ENCODE measurements around the gene BRD7.
"Not testable (repeated sequence)": the region's sequence is repeated elsewhere in the genome, so short reads cannot be mapped to it uniquely, and the experiment has no call there.

BRD7 gene

DNA sequence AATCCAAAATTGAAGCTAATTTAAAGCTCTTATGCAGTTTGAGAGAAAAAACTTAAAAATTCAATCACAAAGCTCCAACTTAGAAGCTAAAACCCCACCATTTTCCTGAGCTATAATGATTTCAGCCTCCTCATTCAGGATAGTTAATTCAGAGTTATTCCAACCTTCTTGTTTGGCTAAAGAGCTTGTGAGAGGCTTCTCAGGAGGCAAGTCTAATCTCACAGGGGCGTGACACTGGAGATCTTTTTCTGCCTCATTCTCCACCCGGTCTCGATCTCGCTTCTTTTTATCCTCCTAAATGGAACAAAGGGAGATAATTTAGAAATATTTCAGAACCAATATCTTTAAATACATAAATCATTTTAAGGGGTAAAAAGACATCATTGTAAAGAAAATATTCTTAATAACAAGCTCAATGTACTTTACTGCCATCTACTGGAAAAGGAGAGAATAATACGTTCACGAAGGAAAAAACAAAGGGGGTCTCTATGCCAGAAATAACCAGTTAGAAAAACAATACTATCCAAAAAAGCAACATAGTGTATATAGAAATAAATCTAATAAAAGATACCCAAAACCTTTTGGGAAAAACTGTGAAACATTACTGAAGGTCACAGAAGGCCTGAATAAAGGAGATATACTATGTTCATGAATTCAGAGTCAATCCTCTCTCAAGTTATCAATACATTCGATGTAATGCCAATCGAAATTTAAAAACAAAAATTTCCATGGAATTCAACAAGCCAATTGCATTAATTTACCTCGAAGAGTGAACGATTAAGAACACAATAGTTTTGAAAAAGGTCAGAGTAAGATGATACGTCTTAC lies 13.9 kb downstream of the BRD7 start:
- DNase-seq: no peak

DNA sequence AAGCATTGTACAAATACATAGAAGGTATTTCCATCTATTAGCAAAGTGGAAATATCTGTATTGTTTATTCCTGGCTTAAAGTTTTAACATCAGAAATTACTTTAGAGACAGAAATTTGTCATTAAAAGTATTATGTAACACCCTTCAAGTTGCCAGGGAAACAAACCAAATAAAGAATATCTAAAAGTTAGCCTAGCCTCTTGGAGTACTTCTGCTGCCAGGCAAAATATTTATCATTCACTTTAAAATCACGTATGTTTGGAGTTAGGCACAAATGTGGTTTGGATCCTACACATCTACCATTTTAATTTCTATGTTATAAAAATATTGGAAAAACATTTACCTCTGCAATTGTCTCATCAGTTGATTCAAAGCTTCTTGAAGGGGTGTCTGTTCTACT lies 14.7 kb downstream of the BRD7 start:
- no peak for DNase-seq

DNA sequence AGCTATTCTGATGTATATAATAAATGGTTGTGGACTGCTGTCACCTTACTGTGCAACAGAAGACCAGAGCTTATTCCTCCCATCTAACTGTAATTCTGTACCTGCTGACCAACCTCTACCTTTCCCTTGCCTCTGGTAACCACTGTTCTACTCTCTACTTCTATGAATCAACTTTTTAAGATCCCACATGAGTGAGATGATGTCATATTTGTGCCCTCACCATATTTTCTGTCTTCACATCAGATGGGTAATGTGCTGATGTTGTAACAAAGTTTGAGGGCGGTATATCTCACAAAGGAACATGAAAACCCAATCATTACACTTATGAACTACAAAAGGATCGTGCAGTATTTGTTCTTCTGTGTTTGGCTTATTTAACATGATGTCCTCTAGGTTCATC lies 16.8 kb downstream of the BRD7 start:
- no peak for DNase-seq

DNA sequence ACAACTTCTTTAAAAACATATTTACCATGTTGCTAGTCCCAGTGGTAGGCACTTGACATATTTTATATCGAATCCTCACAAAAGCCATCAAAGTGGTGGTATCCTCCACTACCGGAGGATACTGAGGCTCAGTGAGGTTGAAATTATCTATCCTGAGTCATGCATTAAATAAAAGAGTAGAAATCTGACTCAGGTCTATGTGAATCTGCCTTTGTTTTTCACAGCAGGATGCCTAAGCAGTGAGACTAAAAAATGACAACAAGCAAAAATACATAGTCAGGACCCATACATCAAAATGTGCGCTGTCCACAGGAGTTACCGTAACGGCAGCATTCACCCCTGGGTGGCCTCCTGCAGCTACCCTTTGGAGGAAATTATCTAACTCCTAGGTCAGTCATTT lies 17.7 kb downstream of the BRD7 start:
- no peak for DNase-seq

DNA sequence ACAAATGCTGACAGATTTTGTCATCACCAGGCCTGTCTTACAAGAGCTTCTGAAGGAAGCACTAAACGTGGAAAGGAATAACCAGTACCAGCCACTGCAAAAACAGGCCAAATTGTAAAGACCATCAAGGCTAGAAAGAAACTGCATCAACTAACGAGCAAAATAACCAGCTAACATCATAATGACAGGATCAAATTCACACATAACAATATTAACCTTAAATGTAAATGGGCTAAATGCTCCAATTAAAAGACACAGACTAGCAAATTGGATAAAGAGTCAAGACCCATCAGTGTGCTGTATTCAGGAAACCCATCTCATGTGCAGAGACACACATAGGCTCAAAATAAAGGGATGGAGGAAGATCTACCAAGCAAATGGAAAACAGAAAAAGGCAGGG lies 23.6 kb downstream of the BRD7 start:
- not testable (repeated sequence) for DNase-seq

DNA sequence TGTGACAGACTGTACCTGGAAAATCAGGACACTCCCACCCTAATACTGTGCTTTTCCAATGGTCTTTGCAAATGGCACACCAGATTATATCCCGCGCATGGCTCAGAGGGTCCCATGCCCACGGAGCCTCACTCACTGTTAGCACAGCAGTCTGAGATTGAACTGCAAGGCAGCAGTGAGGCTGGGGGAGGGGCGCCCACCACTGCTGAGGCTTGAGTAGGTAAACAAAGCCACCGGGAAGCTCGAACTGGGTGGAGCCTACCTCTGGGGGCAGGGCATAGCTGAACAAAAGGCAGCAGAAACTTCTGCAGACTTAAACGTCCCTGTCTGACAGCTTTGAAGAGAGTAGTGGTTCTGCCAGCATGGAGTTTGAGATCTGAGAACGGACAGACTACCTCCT lies 25.2 kb downstream of the BRD7 start:
- DNase-seq: not testable (repeated sequence)

DNA sequence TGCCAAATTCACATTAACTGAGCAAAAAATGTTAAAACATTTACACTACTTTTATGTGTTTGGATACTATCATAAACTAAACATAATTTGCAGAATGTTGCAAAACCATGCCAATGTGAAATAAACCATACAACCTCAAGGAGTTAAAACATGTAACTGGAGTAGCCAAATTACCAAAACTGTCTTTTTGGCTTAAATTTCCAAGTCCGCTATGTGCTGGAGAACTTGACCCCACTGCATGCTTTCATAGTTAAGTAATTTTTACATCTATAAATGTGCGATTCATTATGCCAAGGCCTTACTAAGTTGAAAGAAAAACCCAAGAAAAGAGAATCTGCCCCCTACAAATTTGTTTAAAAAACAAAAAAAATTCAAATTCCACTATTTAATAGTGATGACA lies 28.2 kb downstream of the BRD7 start:
- no peak for DNase-seq

DNA sequence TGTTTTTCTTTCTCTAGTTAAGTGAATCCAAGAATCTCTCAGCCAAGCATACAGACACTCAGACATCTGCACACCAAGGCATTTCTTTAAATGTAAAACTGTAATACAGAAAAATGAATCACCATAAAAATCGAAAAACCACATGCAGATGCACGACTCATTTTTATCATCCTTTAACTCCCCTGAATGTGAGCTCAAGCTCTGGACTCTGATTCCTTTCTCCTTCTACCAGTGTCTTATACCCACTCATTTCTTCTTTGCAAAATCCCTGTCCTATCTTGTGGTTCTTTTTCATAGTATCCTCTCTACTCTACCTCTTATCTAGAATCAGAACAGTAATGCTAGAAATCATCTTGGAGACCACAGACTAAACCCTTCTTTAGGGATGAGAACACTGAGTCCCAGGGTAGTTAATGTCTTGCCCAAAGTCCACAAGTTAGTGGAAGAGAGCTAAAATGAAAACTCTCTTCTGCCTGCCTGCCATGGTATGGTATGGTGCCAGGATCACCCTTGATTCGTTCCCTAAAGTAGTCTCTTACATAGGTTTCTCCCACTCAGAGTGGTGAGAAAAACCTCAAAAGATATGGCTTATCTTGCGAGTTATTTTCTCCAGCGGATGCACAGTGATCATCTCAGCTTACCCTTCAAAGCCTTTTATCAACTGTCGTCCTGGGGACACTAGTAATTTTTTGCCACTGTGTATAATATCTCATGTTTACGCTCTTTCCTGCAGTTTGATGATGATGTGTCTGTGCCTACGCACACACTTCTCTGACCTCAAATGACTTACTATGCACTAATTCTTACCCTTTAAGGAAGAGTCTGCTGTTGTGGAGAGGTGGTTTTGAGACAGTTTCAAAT lies 30.2 kb downstream of the BRD7 start:
- DNase-seq: no peak

DNA sequence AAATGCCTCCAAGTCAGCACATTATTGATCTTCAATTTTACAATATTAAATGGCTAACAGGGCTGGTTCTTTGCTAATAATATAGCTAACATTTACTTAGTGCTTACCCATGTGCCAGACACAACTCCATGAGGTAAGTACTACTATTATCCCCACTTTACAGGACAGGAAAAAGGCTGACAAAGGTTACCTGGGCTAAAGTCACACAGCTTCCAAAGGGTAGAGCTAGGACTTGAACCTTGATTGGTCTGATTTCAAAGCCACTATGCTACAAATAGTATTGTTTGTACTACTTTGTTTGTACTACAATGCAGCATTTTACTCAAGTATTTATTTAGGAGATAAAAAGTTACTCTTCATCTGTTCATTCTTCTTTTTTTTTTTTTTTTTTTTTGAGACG lies 31.9 kb downstream of the BRD7 start:
- no peak for DNase-seq

DNA sequence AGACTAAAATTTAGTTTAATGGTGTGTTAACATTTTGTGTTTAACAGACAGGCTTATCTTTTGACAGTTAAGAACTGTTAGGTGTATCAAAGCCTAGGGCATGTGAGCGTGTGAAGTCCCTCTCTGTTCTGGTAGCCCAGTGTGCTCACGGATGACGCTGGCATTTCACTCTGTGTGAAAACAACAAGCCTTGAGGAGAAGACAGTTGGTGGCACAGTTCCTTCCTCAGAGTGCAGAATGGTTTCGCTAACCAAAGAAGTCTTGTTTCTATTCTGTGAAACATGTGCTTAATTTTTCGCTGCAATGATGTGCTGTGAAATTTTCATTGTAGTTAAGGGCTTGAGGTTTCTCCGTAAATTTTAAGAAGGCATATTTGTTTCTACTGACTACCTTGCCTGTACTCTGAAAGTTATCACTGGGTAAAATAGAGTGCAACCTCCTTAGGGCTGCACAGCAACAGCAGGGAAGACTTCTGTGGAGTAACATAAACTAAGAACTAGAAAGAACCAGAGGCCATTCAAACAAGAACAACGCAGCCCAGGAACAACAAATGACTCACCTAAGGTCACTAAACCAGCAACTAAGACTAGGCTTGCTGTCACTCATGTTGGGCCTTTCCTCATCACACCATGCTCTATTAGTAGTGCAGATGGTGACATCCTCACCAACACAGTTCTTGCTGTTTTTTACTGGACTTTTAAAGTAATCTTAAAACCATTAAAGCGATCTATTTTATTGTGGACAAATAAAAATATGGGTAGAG lies 33.4 kb downstream of the BRD7 start:
- no peak for DNase-seq

DNA sequence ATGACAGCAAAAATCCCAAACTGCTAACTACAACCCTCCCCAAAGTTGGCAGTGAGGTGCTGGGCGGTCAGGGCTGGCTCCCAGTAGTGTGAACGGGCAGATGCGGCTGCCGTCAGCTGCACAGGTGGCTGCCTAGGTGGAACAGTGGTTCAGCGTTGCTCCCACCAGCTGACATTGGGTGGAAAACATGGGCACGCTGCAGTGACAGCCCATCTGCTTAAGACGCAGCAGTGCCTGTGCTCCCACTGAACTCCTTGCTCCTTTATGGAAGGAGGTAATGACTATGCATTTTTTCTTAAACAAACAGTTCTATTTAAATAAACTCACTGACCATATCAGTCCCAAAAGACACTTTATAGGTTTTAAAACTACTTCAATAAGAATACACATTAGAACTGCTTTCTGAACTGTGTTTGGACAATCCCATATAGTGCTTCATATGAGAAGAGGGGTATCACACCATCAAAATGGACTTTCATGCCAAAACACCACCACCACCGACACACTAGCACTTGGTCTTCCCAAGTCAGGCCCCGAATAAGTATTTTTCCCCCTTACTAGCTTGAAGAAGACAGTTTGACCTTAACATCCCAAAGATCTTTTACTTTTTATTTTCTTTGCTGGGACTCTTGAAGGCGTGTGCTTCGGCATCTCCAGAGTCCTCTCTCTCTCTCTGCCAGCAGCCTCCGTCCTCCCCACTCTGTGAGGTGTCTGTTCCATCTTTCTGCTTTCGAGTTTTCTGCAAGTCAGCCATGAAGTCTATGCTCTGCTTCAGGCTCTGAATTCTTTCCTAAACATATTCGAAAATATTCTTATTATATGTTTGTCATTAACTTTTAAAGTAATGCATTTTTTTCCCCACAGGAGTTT lies 34.4 kb downstream of the BRD7 start:
- no peak for DNase-seq

DNA sequence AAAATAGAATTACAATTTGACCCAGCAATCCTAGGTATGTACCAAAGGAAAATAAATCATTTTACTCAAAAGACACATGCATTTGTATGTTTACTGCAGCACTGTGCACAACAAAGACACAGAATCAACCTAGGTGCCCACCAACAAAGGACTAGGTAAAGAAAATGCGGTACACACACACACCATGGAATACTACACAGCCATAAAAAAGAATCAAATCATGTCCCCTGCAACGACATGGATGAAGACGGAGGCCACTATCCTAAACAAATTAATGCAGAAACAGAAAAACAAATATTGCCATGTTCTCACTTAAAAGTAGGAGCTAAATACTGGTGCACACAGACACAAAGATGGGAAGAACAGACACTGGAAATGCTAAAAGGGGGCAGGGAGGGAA lies 36.2 kb downstream of the BRD7 start:
- DNase-seq: no peak

DNA sequence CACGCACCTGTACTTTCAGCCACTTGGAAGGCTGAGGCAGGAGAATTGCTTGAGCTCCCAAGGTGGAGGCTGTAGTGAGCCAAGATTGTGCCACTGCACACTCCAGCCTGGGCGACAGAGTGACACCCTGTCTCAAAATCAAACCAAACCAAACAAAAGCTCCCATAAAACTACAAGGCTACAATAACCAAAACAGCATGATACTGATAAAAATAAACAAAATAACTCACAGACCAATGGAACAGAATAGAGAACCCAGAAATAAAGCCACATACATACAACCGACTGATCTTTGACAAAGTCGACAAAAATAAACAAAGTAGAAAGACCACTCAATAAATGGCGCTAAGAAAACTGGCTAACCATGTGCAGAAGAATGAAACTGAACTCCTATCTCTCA lies 37.2 kb downstream of the BRD7 start:
- no peak for DNase-seq

DNA sequence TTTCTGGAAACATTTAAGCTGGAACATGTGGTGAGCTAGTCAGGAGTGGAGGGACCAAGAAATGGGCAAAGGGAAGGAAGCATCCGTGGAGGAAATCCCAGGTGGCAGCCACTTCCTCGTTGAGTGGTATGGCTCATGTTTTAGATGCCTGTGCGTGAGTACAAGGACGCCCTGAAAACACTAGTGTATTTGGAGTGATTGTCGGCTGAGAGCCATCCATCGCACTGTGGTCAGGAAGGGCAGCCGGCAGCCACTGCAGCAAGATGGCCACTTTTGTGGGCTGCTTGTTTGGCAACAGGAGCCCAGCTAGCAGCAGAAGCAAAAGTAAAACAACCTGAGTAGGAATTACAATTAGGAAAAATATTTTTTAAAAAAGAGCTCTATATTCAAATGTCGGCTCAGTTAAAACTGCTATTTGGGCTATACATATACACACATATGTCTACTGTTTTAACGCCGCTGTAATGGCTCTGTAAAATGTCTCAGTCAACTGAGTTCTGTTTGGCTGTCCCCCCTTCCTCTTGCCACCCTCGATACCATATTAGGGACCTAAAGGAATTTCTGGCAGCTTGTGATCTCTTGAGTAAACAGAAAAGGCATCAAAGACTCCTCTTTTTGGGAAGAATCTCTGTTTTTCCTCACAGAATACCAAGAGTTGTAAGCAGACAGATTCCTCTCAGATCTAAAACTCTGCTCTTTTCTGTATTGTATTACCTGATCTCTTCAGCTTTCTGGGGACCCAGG lies 39.2 kb downstream of the BRD7 start:
- no peak for DNase-seq

DNA sequence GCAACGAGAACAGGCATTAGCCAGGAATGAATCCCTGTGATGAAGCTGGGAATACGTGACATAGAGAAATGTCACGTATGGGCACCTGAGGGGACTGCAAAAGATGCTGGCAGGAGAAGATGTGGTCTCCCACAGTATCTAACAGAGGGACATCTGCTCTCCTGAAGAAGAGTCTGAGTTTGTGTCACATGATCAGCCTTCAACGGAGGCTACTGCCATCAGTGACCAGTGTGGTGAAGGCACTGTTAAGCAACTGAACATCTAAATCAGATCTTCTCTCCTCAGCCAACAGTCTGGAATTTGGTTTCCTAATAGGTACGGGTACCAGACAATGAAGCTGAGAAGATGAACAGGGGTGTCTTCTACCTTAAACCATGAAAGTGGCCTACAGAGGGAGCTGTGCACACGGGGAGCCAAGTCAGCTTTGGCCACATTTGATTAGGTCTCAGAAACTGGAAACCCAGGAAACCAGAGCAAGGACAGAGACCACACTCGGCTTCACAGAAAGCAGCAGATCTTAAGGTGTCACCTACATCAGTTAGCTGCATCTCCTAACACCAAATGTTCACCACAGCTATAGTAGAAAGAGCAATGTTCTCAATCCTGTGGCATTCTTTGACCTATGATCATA lies 41.8 kb downstream of the BRD7 start:
- peak; percentile 29 for DNase-seq

DNA sequence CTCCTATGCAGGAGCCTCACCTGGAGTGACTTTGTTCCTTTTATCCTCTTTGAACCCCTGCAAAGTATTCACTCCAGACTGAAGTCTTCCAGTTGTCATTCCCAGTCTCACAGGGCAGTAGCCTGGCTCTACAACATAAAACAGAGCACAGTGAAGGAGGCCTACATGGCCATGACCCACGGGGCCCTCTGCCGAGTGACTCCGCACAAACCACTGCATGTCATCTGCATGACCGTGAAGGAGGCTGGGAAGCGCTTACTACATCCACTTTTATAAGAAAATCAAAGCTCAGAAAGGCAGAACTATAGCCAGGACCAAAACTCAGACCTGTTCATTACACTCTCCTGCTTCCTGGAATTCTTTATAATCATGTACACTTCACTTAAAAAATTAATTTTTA lies 42.5 kb downstream of the BRD7 start:
- DNase-seq: no peak

DNA sequence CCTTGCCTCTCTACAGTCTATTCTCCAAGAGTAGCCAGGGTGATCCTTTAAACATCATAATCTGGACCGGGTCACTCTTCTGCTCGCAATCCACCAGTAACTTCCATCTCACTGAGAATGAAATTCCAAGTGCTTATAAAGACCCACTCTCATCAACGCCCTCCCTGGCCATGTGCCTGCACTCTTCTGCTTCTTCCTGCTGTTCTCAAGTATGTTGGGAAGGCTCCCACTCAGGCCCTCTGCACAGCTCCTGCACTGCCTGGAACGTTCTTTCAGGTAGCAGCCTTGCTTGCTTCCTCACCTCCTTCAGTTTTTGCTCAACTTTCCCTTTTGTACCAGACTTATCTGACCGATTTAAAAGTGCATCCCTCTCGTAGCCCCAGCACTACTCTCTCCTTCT lies 44.4 kb downstream of the BRD7 start:
- DNase-seq: no peak

DNA sequence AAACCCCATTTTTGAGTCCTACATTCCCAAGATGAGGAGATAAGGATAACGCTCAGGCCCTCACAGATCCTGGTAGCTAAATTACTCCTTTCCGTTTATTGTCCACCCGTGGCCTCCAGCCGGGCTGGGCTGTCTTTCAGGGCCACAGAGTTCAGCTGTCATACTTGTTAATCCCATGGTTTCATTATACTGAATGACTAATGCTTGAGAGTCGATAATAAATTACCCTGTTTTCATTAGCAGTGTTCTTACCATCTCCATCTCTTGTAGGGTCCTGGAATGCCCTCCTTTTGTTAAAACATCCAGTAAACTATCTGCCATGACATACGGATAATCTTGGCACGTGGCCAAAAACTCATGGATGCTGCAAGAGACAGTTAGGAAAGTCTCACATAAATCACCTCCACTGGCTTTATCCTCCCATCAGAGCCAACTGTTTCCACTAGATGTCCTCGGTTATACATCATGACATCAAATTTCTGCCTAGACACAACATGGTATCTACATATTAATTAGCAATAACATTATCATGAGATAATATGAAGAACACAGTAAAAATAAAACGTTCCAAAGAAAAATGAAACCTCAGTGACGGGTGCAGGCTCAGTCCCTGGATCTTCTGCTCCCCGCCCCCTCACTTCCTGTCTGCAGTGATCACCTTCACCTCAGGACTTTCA lies 45.3 kb downstream of the BRD7 start:
- no peak for DNase-seq

DNA sequence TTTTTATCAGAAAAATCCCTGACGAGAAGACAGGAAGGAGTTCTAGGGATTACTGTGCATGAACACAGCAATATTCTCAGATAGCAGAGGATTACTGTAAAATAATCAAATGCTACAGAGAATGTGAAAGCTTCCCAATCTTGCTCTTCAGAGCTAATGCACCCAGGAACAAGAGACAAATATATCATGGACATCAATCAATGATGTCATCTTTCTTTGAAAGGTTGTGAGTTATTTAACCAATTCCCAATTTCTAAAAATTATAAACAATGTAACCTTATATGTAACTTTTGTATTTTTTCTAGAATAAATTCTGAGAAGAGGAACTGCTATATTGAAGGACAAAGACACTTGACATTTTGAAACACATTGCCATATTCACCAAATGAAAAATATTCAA lies 46.5 kb downstream of the BRD7 start:
- no peak for DNase-seq

DNA sequence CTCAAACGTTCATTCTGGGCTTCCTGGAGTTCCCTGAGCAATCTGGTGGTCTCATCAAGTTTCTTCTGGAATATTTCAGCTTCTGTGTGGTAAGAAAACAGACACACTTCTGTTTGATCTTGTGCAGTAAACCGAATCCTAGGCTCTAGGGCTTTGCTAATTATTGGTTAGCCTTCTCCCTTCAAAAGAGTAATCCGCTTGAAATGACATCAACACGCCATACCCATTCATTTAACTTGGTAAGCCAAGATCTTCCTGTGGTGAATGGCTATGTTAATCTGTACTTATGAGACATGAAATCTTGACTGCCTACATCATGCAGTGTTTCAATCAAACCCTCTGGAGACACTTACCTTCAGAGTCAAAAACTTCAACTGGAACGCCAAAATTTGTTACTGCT lies 48.5 kb downstream of the BRD7 start:
- no peak for DNase-seq
